Suprapubic skin (tissue), 4 donors: Measurements from ENCODE around the gene ADCY9. TPM values are rescaled to one million over a fixed set of nuclear protein-coding genes. Genes with fewer than 3 reads are reported as not detected.
A peak's percentile ranks its signal among the peaks of the same experiment; 100 is the strongest.
"Not testable (repeated sequence)": the region's sequence is repeated elsewhere in the genome, so short reads cannot be mapped to it uniquely, and the experiment has no call there.

Experiments used
- DNase-seq, 2 donors: peaks; one replicate each; pipeline ENCODE4 v3.0.0-alpha.2; 2019; ENCODE audit warnings: low spot score in 2 of 2
- H3K27ac ChIP-seq: fragments of 200-600 bp; sonication (generic); one replicate; pipeline ENCODE4 v1.5.1; 2019
- H3K27me3 ChIP-seq: fragments of 200-600 bp; sonication (generic); one replicate; pipeline ENCODE4 v1.5.1; 2019
- H3K36me3 ChIP-seq: fragments of 200-600 bp; sonication (generic); one replicate; pipeline ENCODE4 v1.5.1; 2019
- H3K4me1 ChIP-seq: fragments of 200-600 bp; sonication (generic); one replicate; pipeline ENCODE4 v1.5.1; 2019
- H3K4me3 ChIP-seq: fragments of 200-600 bp; sonication (generic); one replicate; pipeline ENCODE4 v1.5.1; 2019; ENCODE audit warnings: mild to moderate bottlenecking
- H3K9me3 ChIP-seq: fragments of 200-600 bp; sonication (generic); one replicate; pipeline ENCODE4 v1.5.1; 2019
- CTCF ChIP-seq, 2 donors: fragments of 200-600 bp in 1 of 2; fragments of 450-650 bp in 1 of 2; sonication (generic) in 1 of 2; IDR thresholded peaks; one replicate each; pipeline ENCODE4 v1.5.1; 2016 to 2019; ENCODE audit warnings: antibody characterized with exemption in 2 of 2, mild to moderate bottlenecking in 1 of 2, moderate library complexity in 1 of 2
- EP300 ChIP-seq: sonication (generic); formaldehyde crosslinking; IDR thresholded peaks from one replicate; pipeline ENCODE4 v1.6.1; 2017; ENCODE audit warnings: antibody characterized with exemption
- POLR2A ChIP-seq, 2 donors: fragments of 450-650 bp; IDR thresholded peaks; one replicate each; pipeline ENCODE4 v1.6.1; 2017; ENCODE audit warnings: antibody characterized with exemption in 2 of 2, mild to moderate bottlenecking in 2 of 2, moderate library complexity in 2 of 2
- POLR2AphosphoS5 ChIP-seq, 3 donors: sonication (generic); formaldehyde crosslinking; IDR thresholded peaks; one replicate each; pipeline ENCODE4 v1.6.1; 2017; ENCODE audit warnings: antibody characterized with exemption in 3 of 3
- WGBS: methylation state at CpG from one replicate; pipeline ENCODE4 v1.1.5; 2018; 5-methylcytosine and 5-hydroxymethylcytosine counted together
- total RNA-seq, 4 donors: library from RNA; depleted of rRNA; stranded (reverse); fragments of >200 nt; gene quantifications; one replicate each; pipeline ENCODE4 v1.1.0, GENCODE V29; 2016

ADCY9 gene
- total RNA-seq, 4 donors from 2014 or later = 21.5 to 27.2 (median 26.4) TPM

GRCh38 chr16:4038448-4038847 is 77.8 kb downstream of the ADCY9 start:
- no peak overlapping the region for H3K4me3 ChIP-seq
- no peaks in the 10 kb centered on the region for H3K4me1 ChIP-seq
- no peaks in the 10 kb centered on the region for H3K36me3 ChIP-seq
- WGBS = 91% methylated on average over 7 of the region's 7 CpGs
- peak in 1 of 2 donors; percentile 26 for DNase-seq
- H3K27me3 ChIP-seq = no peaks in the 10 kb centered on the region
- no peaks in the 10 kb centered on the region for H3K9me3 ChIP-seq
- H3K27ac ChIP-seq = no peak overlapping the region
- no peak for TF ChIP-seq EP300
- TF ChIP-seq CTCF (IDR thresholded peaks at IDR 0.05) = no peak
- no peak for TF ChIP-seq POLR2AphosphoS5 (IDR thresholded peaks at IDR 0.05)
- no peak for TF ChIP-seq POLR2A (IDR thresholded peaks at IDR 0.05)

- H3K36me3 ChIP-seq, H3K27me3 ChIP-seq, H3K4me3 ChIP-seq, DNase-seq, H3K4me1 ChIP-seq, H3K27ac ChIP-seq, H3K9me3 ChIP-seq: not testable (repeated sequence)
- WGBS = 99% methylated on average over 3 of the region's 3 CpGs
These were observed 79.3 kb downstream of the ADCY9 start for GRCh38 chr16:4036952-4037351.

- Histone ChIP-seq H3K27me3 (no peaks in the 10 kb centered on the region), H3K4me3 (no peak overlapping the region), H3K9me3 (no peaks in the 10 kb centered on the region), H3K27ac (no peak overlapping the region), H3K4me1 (peaks cover 9% of the 10 kb centered on the region), H3K36me3 (no peaks in the 10 kb centered on the region)
- WGBS = 85% methylated on average over 4 of the region's 4 CpGs
- DNase-seq = no peak
- no peak for TF ChIP-seq POLR2A (IDR thresholded peaks at IDR 0.05)
- no peak for TF ChIP-seq CTCF (IDR thresholded peaks at IDR 0.05)
- no peak for TF ChIP-seq EP300
- no peak for TF ChIP-seq POLR2AphosphoS5 (IDR thresholded peaks at IDR 0.05)
These were observed 81.3 kb downstream of the ADCY9 start for GRCh38 chr16:4034963-4035362.

GRCh38 chr16:4033951-4034350 is 82.3 kb downstream of the ADCY9 start:
- H3K4me3 ChIP-seq = no peak overlapping the region
- H3K27me3 ChIP-seq = no peaks in the 10 kb centered on the region
- no peak overlapping the region for H3K27ac ChIP-seq
- DNase-seq = no peak
- H3K4me1 ChIP-seq = peaks cover 9% of the 10 kb centered on the region
- H3K36me3 ChIP-seq = no peaks in the 10 kb centered on the region
- TF ChIP-seq POLR2AphosphoS5 (IDR thresholded peaks at IDR 0.05) (no peak), CTCF (IDR thresholded peaks at IDR 0.05) (no peak), EP300 (no peak), POLR2A (IDR thresholded peaks at IDR 0.05) (no peak)
- WGBS = 97% methylated on average over 10 of the region's 10 CpGs
- no peaks in the 10 kb centered on the region for H3K9me3 ChIP-seq

GRCh38 chr16:4032768-4033167 is 83.5 kb downstream of the ADCY9 start:
- no peak overlapping the region for H3K27ac ChIP-seq
- WGBS = 41% methylated on average over 13 of the region's 13 CpGs
- no peaks in the 10 kb centered on the region for H3K27me3 ChIP-seq
- peaks cover 9% of the 10 kb centered on the region for H3K4me1 ChIP-seq
- H3K36me3 ChIP-seq = no peaks in the 10 kb centered on the region
- no peaks in the 10 kb centered on the region for H3K9me3 ChIP-seq
- no peak for TF ChIP-seq CTCF (IDR thresholded peaks at IDR 0.05)
- no peak for TF ChIP-seq POLR2A (IDR thresholded peaks at IDR 0.05)
- TF ChIP-seq POLR2AphosphoS5 (IDR thresholded peaks at IDR 0.05) = no peak
- no peak for TF ChIP-seq EP300
- DNase-seq = no peak
- H3K4me3 ChIP-seq = no peak overlapping the region

GRCh38 chr16:4028144-4028543 is 88.1 kb downstream of the ADCY9 start:
- no peak overlapping the region for H3K27ac ChIP-seq
- H3K27me3 ChIP-seq = no peaks in the 10 kb centered on the region
- TF ChIP-seq EP300 (no peak), POLR2AphosphoS5 (IDR thresholded peaks at IDR 0.05) (no peak), POLR2A (IDR thresholded peaks at IDR 0.05) (no peak), CTCF (IDR thresholded peaks at IDR 0.05) (no peak)
- WGBS = 91% methylated on average over 8 of the region's 8 CpGs
- H3K9me3 ChIP-seq = no peaks in the 10 kb centered on the region
- no peaks in the 10 kb centered on the region for H3K36me3 ChIP-seq
- no peak overlapping the region for H3K4me3 ChIP-seq
- DNase-seq = no peak
- peaks cover 8% of the 10 kb centered on the region for H3K4me1 ChIP-seq
